ENCODE measurements around the gene SNRK.

SNRK gene

GRCh38 chr3:43270078-43270477 is 16.3 kb upstream of the SNRK start:
- Histone ChIP-seq H4K20me1 (ENCODE audit: insufficient read depth, low read length, poor library complexity, severe bottlenecking) (no peaks in the 10 kb centered on the region), H3F3A (ENCODE audit: low read depth) (no peaks in the 10 kb centered on the region), H3K4me2 (ENCODE audit: low read depth, low read length, poor library complexity, severe bottlenecking) (no peak overlapping the region), H3K9ac (ENCODE audit: low read depth, low read length, poor library complexity, severe bottlenecking) (no peak overlapping the region), H3K9me2 (replicated peaks; ENCODE audit: low read depth, low read length) (no peaks in the 10 kb centered on the region), H3K4me3 (ENCODE audit: low read length, poor library complexity, severe bottlenecking) (no peak overlapping the region), H2AFZ (ENCODE audit: low read length) (no peak overlapping the region), H3K27me3 (ENCODE audit: insufficient read depth, low read length, poor library complexity, severe bottlenecking) (no peaks in the 10 kb centered on the region), H3K79me2 (ENCODE audit: insufficient read depth, low read length) (no peaks in the 10 kb centered on the region), H3K9me3 (ENCODE audit: insufficient read depth, low read depth, low read length) (no peaks in the 10 kb centered on the region), H3K36me3 (ENCODE audit: insufficient read depth, low read length) (no peaks in the 10 kb centered on the region), H3K4me1 (ENCODE audit: insufficient read depth, low read length, poor library complexity, severe bottlenecking) (no peaks in the 10 kb centered on the region)
- TF ChIP-seq CTCF (conservative IDR thresholded peaks at IDR 0.05; ENCODE audit: low read length) (no peak), EZH2phosphoT487 (IDR thresholded peaks at IDR 0.05; ENCODE audit: borderline replicate concordance) (no peak)

- no peaks in the 10 kb centered on the region for H4K20me1 ChIP-seq (ENCODE audit: insufficient read depth, low read length, poor library complexity, severe bottlenecking)
Measured at GRCh38 chr3:43273416-43273815, 12.9 kb upstream of the SNRK start.

GRCh38 chr3:43279082-43279481 is 7.3 kb upstream of the SNRK start:
- H3K9ac ChIP-seq (ENCODE audit: low read depth, low read length, poor library complexity, severe bottlenecking), result no peak overlapping the region
- no peaks in the 10 kb centered on the region for H4K20me1 ChIP-seq (ENCODE audit: insufficient read depth, low read length, poor library complexity, severe bottlenecking)
- no peaks in the 10 kb centered on the region for H3K4me1 ChIP-seq (ENCODE audit: insufficient read depth, low read length, poor library complexity, severe bottlenecking)
- no peaks in the 10 kb centered on the region for H3K9me2 ChIP-seq (replicated peaks; ENCODE audit: low read depth, low read length)
- no peaks in the 10 kb centered on the region for H3K36me3 ChIP-seq (ENCODE audit: insufficient read depth, low read length)
- no peaks in the 10 kb centered on the region for H3F3A ChIP-seq (ENCODE audit: low read depth)
- TF ChIP-seq EZH2phosphoT487 (IDR thresholded peaks at IDR 0.05; ENCODE audit: borderline replicate concordance) (no peak), CTCF (conservative IDR thresholded peaks at IDR 0.05; ENCODE audit: low read length) (no peak)
- no peaks in the 10 kb centered on the region for H3K79me2 ChIP-seq (ENCODE audit: insufficient read depth, low read length)
- no peaks in the 10 kb centered on the region for H3K27me3 ChIP-seq (ENCODE audit: insufficient read depth, low read length, poor library complexity, severe bottlenecking)
- H3K4me2 ChIP-seq (ENCODE audit: low read depth, low read length, poor library complexity, severe bottlenecking), result no peak overlapping the region
- no peak overlapping the region for H2AFZ ChIP-seq (ENCODE audit: low read length)
- no peaks in the 10 kb centered on the region for H3K9me3 ChIP-seq (ENCODE audit: insufficient read depth, low read depth, low read length)
- no peak overlapping the region for H3K4me3 ChIP-seq (ENCODE audit: low read length, poor library complexity, severe bottlenecking)

More at GRCh38 chr3:43273416-43273815, 12.9 kb upstream of the SNRK start:
- Histone ChIP-seq H3K36me3 (ENCODE audit: insufficient read depth, low read length) (no peaks in the 10 kb centered on the region), H3K9me2 (replicated peaks; ENCODE audit: low read depth, low read length) (no peaks in the 10 kb centered on the region), H2AFZ (ENCODE audit: low read length) (no peak overlapping the region), H3F3A (ENCODE audit: low read depth) (no peaks in the 10 kb centered on the region), H3K4me1 (ENCODE audit: insufficient read depth, low read length, poor library complexity, severe bottlenecking) (no peaks in the 10 kb centered on the region), H3K9me3 (ENCODE audit: insufficient read depth, low read depth, low read length) (no peaks in the 10 kb centered on the region), H3K4me3 (ENCODE audit: low read length, poor library complexity, severe bottlenecking) (no peak overlapping the region), H3K27me3 (ENCODE audit: insufficient read depth, low read length, poor library complexity, severe bottlenecking) (no peaks in the 10 kb centered on the region), H3K9ac (ENCODE audit: low read depth, low read length, poor library complexity, severe bottlenecking) (no peak overlapping the region), H3K4me2 (ENCODE audit: low read depth, low read length, poor library complexity, severe bottlenecking) (no peak overlapping the region), H3K79me2 (ENCODE audit: insufficient read depth, low read length) (no peaks in the 10 kb centered on the region)
- no peak for TF ChIP-seq EZH2phosphoT487 (IDR thresholded peaks at IDR 0.05; ENCODE audit: borderline replicate concordance)
- TF ChIP-seq CTCF (conservative IDR thresholded peaks at IDR 0.05; ENCODE audit: low read length), result no peak
